ENCODE measurements around the gene LMCD1.

- TF ChIP-seq CTCF (IDR thresholded peaks at IDR 0.05; ENCODE audit: borderline replicate concordance, extremely low read depth, low read length, poor library complexity, severe bottlenecking) (no peak), EZH2 (IDR thresholded peaks at IDR 0.05; ENCODE audit: borderline replicate concordance, low read depth, low read length, severe bottlenecking) (no peak)
Measured at GRCh38 chr3:8561370-8561769, 59.7 kb downstream of the LMCD1 start.
